GM06990 (cell line): ENCODE data around the gene TKT.

Experiments used
- DNase-seq: peaks from one replicate; pipeline ENCODE4 v3.0.0-alpha.2; 2011; ENCODE audit not compliant: insufficient read length; ENCODE audit errors: extremely low read depth
- H3K27me3 ChIP-seq: replicated peaks from 2 replicates; pipeline ENCODE4 v1.6.0; 2011; ENCODE audit warnings: low read length; ENCODE audit not compliant: control insufficient read depth, insufficient read depth
- H3K36me3 ChIP-seq: 2 replicates; pipeline ENCODE4 v1.5.1; 2011; ENCODE audit warnings: low read length; ENCODE audit not compliant: control insufficient read depth, insufficient read depth
- H3K4me3 ChIP-seq: replicated peaks from 2 replicates; pipeline ENCODE4 v1.5.1; 2011; ENCODE audit warnings: low read depth, mild to moderate bottlenecking, control low read depth, low read length
- CTCF ChIP-seq: IDR thresholded peaks from 2 replicates; pipeline ENCODE4 v1.5.1; 2011; ENCODE audit warnings: low read length, control low read depth, mild to moderate bottlenecking, inconsistent platforms; ENCODE audit not compliant: insufficient read depth, poor library complexity, severe bottlenecking

The TKT gene

GRCh38 chr3:53235545-53235944 is 20.3 kb downstream of the TKT start:
- Histone ChIP-seq H3K27me3 (no peaks in the 10 kb centered on the region), H3K36me3 (peaks cover 48% of the 10 kb centered on the region), H3K4me3 (no peak overlapping the region)
- no peak for TF ChIP-seq CTCF
- no peak for DNase-seq

GRCh38 chr3:53234841-53235232 is 21.0 kb downstream of the TKT start:
- Histone ChIP-seq H3K4me3 (no peak overlapping the region), H3K36me3 (peaks cover 52% of the 10 kb centered on the region), H3K27me3 (no peaks in the 10 kb centered on the region)
- DNase-seq, result no peak
- no peak for TF ChIP-seq CTCF

GRCh38 chr3:53234130-53234840 is 21.5 kb downstream of the TKT start:
- no peak for DNase-seq
- Histone ChIP-seq H3K27me3 (no peaks in the 10 kb centered on the region), H3K4me3 (no peak overlapping the region), H3K36me3 (peaks cover 52% of the 10 kb centered on the region)
- TF ChIP-seq CTCF, result no peak

- Histone ChIP-seq H3K27me3 (no peaks in the 10 kb centered on the region), H3K36me3 (peaks cover 52% of the 10 kb centered on the region), H3K4me3 (no peak overlapping the region)
- no peak for TF ChIP-seq CTCF
- no peak for DNase-seq
Measured at GRCh38 chr3:53232641-53233377, 23.0 kb downstream of the TKT start.

GRCh38 chr3:53231532-53232511 is 24.0 kb downstream of the TKT start:
- TF ChIP-seq CTCF, result no peak
- Histone ChIP-seq H3K27me3 (no peaks in the 10 kb centered on the region), H3K36me3 (peaks cover 60% of the 10 kb centered on the region), H3K4me3 (no peak overlapping the region)
- no peak for DNase-seq
